ENCODE measurements around the gene FKBP1C.

FKBP1C gene

DNA sequence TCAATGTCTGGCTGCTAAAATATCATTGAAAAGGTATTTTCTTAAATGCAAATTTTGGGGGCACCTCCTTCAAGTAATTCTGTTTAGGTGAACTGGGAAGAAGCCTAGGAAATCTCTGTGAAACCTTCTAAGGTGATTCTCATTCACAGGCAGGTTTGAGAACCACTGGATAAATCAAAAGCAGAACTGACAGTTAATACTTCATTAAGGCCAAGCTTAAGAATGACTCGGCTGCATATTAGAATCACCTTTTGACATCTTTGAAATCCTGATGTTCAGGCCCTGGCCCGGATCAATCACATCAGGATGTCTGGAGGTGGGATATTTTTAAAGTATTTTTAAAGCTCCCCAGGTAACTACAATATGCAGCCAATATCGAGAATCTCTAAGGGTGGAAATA, 50.6 kb downstream of the FKBP1C start:
- DNase-seq (ENCODE audit: low read depth in 2 of 2), result no peak

Data from stimulated activated CD4-positive, alpha-beta T cell treated with anti-CD3 and anti-CD28 coated beads, Interleukin-15, amount 100 ng/mL, for 48 hours (primary cell).